Tibial nerve (tissue), 3 donors: ENCODE measurements around the gene KHDRBS2.

Experiments used
- EP300 ChIP-seq, 2 donors: sonication (generic); formaldehyde crosslinking; IDR thresholded peaks; one replicate each; pipeline ENCODE4 v1.6.1; 2017; ENCODE audit warnings: antibody characterized with exemption in 2 of 2, mild to moderate bottlenecking in 1 of 2
- POLR2A ChIP-seq, 2 donors: fragments of 450-650 bp; IDR thresholded peaks; one replicate each; pipeline ENCODE4 v1.6.1; 2017; ENCODE audit warnings: antibody characterized with exemption in 2 of 2, mild to moderate bottlenecking in 2 of 2, moderate library complexity in 2 of 2

DNA sequence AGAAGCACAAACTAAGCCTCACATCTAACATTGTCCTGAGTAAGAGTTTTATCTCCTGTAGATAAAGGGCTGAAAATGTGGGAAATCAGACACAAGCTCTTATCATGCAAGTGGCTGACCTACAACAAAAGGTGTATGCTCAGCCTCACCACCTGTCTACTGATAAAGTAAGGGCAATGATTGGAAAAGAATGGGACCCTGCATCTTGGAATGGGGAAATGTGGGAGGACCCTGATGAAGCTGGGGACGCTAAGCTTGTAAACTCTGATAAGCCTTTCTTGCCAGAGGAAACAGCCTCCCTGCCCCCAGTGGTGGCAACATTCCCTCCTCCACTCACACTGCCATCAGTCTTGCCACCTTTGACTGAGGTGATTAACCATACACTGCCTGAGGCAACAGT is 166.6 kb downstream of the KHDRBS2 start:
- TF ChIP-seq POLR2A (IDR thresholded peaks at IDR 0.05) (no peak), EP300 (IDR thresholded peaks at IDR 0.05) (no peak)
